HepG2 (cell line): ENCODE results near the gene MYH7B. TPM values are rescaled to one million over a fixed set of nuclear protein-coding genes. Genes with fewer than 3 reads are reported as not detected.

Experiments
- CBX2 ChIP-seq, 2 experiments: fragments of 200-600 bp in 1 of 2; sonication (generic); formaldehyde crosslinking in 1 of 2; IDR thresholded peaks; 2 replicates each; pipeline versions ENCODE4 v1.7.0 to v1.8.1; 2018 to 2022; ENCODE audit warnings: low read depth in 2 of 2, low read length in 1 of 2, mild to moderate bottlenecking in 1 of 2, missing genetic modification reagents in 1 of 2
- EED ChIP-seq: sonication (generic); formaldehyde crosslinking; IDR thresholded peaks from 2 replicates; pipeline ENCODE4 v1.5.0; 2020; ENCODE audit warnings: mild to moderate bottlenecking, missing genetic modification reagents
- GMEB1 ChIP-seq: sonication (generic); formaldehyde crosslinking; IDR thresholded peaks from 2 replicates; pipeline ENCODE4 v1.5.1; 2020; ENCODE audit warnings: missing genetic modification reagents, mild to moderate bottlenecking, borderline replicate concordance
- MYC ChIP-seq: sonication (generic); formaldehyde crosslinking; IDR thresholded peaks from 2 replicates; pipeline ENCODE4 v1.9.0; 2021; ENCODE audit warnings: missing genetic modification reagents, borderline replicate concordance
- PAXIP1 ChIP-seq: sonication (generic); formaldehyde crosslinking; conservative IDR thresholded peaks from 2 replicates; pipeline ENCODE4 v1.4.0; 2020; ENCODE audit warnings: mild to moderate bottlenecking, missing genetic modification reagents, moderate library complexity
- POLR2AphosphoS5 ChIP-seq: IDR thresholded peaks from 2 replicates; pipeline ENCODE4 v1.6.1; 2012; ENCODE audit warnings: low read depth, low read length
- RARG ChIP-seq: sonication (generic); formaldehyde crosslinking; IDR thresholded peaks from 2 replicates; pipeline ENCODE4 v1.4.0; 2020; ENCODE audit warnings: low read depth, mild to moderate bottlenecking, missing genetic modification reagents
- SALL1 ChIP-seq: sonication (generic); formaldehyde crosslinking; IDR thresholded peaks from 2 replicates; pipeline ENCODE4 v1.8.0; 2022; ENCODE audit warnings: mild to moderate bottlenecking, missing genetic modification reagents
- SOX13 ChIP-seq, 3 experiments: fragments of 450-650 bp in 1 of 3; sonication (generic) in 1 of 3; formaldehyde crosslinking in 1 of 3; IDR thresholded peaks in 2 of 3; conservative IDR thresholded peaks in 1 of 3; 2 replicates each; pipeline versions ENCODE4 v1.5.0 to v1.6.1; 2016 to 2020; ENCODE audit warnings: antibody characterized with exemption in 1 of 3, mild to moderate bottlenecking in 1 of 3, missing compliant biosample characterization in 1 of 3, missing genetic modification reagents in 1 of 3, moderate library complexity in 1 of 3
- TCF7 ChIP-seq: sonication (generic); IDR thresholded peaks from 2 replicates; pipeline ENCODE4 v1.6.1; 2016; ENCODE audit warnings: antibody characterized with exemption, low read depth
- ZMYM2 ChIP-seq: sonication (generic); formaldehyde crosslinking; IDR thresholded peaks from 2 replicates; pipeline ENCODE4 v1.8.0; 2022; ENCODE audit warnings: mild to moderate bottlenecking, missing genetic modification reagents
- ZNF138 ChIP-seq: sonication (generic); formaldehyde crosslinking; IDR thresholded peaks from 2 replicates; pipeline ENCODE4 v1.5.0; 2020; ENCODE audit warnings: mild to moderate bottlenecking, low read depth, missing genetic modification reagents
- ZNF317 ChIP-seq: sonication (generic); formaldehyde crosslinking; IDR thresholded peaks from 2 replicates; pipeline ENCODE4 v1.5.0; 2020; ENCODE audit warnings: mild to moderate bottlenecking, missing genetic modification reagents
- ZNF747 ChIP-seq: sonication (generic); formaldehyde crosslinking; IDR thresholded peaks from 2 replicates; pipeline ENCODE4 v1.8.1; 2023; ENCODE audit warnings: missing genetic modification reagents, mild to moderate bottlenecking, borderline replicate concordance
- polyA plus RNA-seq, 8 experiments: library from polyadenylated mRNA; depleted of rRNA in 3 of 8; stranded (reverse) in 7 of 8; unstranded in 1 of 8; fragments of >200 nt; fragmentation: Illumina TruSeq in 4 of 8; extraction: Trizol in 4 of 8; gene quantifications; 2 replicates each; pipeline versions ENCODE4 v1.2.1 to v1.2.3, GENCODE V29; 2011 to 2016; ENCODE audit warnings: low read depth in 4 of 8, missing spikeins in 1 of 8, mixed read lengths in 1 of 8; ENCODE audit not compliant: insufficient read depth in 1 of 8
- total RNA-seq, 5 experiments: library from RNA; depleted of rRNA; stranded (reverse); fragments of >200 nt; fragmentation: Illumina TruSeq; extraction: Trizol; gene quantifications; 2 replicates each; pipeline ENCODE4 v1.2.3, GENCODE V29; 2016; ENCODE audit warnings: low read depth in 1 of 5
- TF ChIP-seq, protein P1 (sequence below): IDR thresholded peaks from 2 replicates; pipeline ENCODE4 v1.6.1; 2016; ENCODE audit warnings: missing biosample characterization, missing genetic modification reagents, low read depth
- TF ChIP-seq, protein P2 (sequence below): sonication (generic); formaldehyde crosslinking; IDR thresholded peaks from 2 replicates; pipeline ENCODE4 v1.4.0; 2020; ENCODE audit warnings: missing genetic modification reagents, borderline replicate concordance

Gene MYH7B
- total and polyA plus RNA-seq, 2 of the 13 experiments (the other 11 are each of a cell fraction or from before 2014, with no cell fraction given), result 0.05 to 0.20 TPM

DNA sequence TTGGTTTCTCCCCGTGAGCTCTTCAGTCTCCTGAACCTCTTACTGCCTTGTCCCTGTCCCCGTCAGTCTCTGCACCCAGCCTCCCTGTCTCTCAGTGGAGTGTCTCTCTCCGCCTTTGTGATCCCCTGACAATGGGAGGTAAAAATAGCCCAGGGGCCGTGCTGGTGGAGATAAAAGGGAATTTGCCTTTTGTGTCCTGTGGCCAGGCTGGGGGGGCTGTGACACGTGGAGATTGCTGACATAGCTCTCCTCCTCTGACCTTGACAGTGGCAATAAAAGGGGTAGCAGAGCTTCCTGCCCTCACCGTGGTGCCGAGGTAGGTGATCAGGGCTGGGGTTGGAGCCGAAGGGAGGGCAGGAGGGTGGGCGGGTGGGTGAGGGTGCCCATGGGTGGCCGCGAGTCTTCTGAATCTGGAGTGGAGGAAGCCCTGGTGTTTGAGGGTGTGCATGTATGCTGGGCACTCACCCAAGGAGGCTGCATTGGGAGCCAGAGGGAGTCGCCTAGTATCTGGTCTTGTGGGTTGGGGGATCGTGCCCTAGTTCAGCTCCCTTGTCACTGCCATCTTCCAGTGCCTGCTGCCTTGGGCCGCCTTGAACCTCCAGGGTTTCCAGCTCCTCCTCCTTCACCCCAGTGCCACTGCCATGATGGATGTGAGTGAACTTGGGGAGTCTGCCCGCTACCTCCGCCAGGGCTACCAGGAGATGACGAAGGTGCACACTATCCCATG, 21.9 kb downstream of the MYH7B start (continued):
- TF ChIP-seq PAXIP1 (no peak), MYC (0 out of 2 replicates have a peak, but pooled peaks have one; percentile 20), ZNF317 (CRISPR knock-in tag) (no peak), ZNF138 (CRISPR knock-in tag) (no peak), CBX2 (IDR thresholded peaks at IDR 0.05; ENCODE audit: low read depth, low read length) (no peak), CBX2 (CRISPR knock-in tag; IDR thresholded peaks at IDR 0.05; ENCODE audit: low read depth) (no peak), TCF7 (peak; percentile 64), EED (CRISPR knock-in tag) (0 out of 2 replicates have a peak, but pooled peaks have one; percentile 49), POLR2AphosphoS5 (no peak), GMEB1 (CRISPR knock-in tag) (no peak), RARG (CRISPR knock-in tag) (no peak), ZNF747 (CRISPR knock-in tag) (no peak), SOX13 (IDR thresholded peaks at IDR 0.05) (peak; percentile 96), SOX13 (CRISPR knock-in tag; conservative IDR thresholded peaks at IDR 0.05 in 1 of 2, IDR thresholded peaks at IDR 0.05 in 1 of 2) (peak in 1 of 2 experiments; percentile 99; a peak in 2 of 4 replicates), ZMYM2 (no peak), SALL1 (CRISPR knock-in tag) (0 out of 2 replicates have a peak, but pooled peaks have one; percentile 19)
- TF ChIP-seq, protein P1, sequence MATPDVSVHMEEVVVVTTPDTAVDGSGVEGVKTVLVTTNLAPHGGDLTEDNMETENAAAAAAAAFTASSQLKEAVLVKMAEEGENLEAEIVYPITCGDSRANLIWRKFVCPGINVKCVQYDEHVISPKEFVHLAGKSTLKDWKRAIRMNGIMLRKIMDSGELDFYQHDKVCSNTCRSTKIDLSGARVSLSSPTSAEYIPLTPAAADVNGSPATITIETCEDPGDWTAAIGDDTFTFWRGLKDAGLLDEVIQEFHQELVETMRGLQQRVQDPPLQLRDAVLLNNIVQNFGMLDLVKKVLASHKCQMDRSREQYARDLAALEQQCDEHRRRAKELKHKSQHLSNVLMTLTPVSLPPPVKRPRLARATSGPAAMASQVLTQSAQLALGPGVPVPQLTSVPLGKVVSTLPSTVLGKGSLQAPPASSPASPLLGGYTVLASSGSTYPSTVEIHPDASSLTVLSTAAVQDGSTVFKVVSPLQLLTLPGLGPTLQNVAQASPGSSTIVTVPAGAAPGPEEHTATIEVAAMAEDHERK (CRISPR knock-in tag), result no peak
- TF ChIP-seq, protein P2, sequence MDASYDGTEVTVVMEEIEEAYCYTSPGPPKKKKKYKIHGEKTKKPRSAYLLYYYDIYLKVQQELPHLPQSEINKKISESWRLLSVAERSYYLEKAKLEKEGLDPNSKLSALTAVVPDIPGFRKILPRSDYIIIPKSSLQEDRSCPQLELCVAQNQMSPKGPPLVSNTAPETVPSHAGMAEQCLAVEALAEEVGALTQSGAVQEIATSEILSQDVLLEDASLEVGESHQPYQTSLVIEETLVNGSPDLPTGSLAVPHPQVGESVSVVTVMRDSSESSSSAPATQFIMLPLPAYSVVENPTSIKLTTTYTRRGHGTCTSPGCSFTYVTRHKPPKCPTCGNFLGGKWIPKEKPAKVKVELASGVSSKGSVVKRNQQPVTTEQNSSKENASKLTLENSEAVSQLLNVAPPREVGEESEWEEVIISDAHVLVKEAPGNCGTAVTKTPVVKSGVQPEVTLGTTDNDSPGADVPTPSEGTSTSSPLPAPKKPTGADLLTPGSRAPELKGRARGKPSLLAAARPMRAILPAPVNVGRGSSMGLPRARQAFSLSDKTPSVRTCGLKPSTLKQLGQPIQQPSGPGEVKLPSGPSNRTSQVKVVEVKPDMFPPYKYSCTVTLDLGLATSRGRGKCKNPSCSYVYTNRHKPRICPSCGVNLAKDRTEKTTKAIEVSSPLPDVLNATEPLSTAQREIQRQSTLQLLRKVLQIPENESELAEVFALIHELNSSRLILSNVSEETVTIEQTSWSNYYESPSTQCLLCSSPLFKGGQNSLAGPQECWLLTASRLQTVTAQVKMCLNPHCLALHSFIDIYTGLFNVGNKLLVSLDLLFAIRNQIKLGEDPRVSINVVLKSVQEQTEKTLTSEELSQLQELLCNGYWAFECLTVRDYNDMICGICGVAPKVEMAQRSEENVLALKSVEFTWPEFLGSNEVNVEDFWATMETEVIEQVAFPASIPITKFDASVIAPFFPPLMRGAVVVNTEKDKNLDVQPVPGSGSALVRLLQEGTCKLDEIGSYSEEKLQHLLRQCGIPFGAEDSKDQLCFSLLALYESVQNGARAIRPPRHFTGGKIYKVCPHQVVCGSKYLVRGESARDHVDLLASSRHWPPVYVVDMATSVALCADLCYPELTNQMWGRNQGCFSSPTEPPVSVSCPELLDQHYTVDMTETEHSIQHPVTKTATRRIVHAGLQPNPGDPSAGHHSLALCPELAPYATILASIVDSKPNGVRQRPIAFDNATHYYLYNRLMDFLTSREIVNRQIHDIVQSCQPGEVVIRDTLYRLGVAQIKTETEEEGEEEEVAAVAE (CRISPR knock-in tag), result no peak
